Endodermal cell (in vitro differentiated cells): ENCODE results near the gene ADCY3. TPM values are rescaled to one million over a fixed set of nuclear protein-coding genes. Genes with fewer than 3 reads are reported as not detected.

Experiments
- DNase-seq: peaks from one replicate; pipeline ENCODE4 v3.0.0-alpha.2; 2017
- H3K27ac ChIP-seq: 2 replicates; pipeline ENCODE4 v1.5.1; 2013; ENCODE audit warnings: mild to moderate bottlenecking, low read depth, low read length, moderate library complexity
- H3K27me3 ChIP-seq: 2 replicates; pipeline ENCODE4 v1.6.1; 2013; ENCODE audit warnings: mild to moderate bottlenecking, low read length, moderate library complexity; ENCODE audit not compliant: insufficient read depth, control insufficient read depth, poor library complexity, severe bottlenecking
- H3K36me3 ChIP-seq: 2 replicates; pipeline ENCODE4 v1.7.0; 2013; ENCODE audit warnings: mild to moderate bottlenecking, low read length, moderate library complexity; ENCODE audit not compliant: control insufficient read depth, insufficient read depth
- H3K4me1 ChIP-seq: one replicate; pipeline ENCODE4 v1.7.0; 2013; ENCODE audit warnings: low read length; ENCODE audit not compliant: control insufficient read depth, insufficient read depth
- H3K4me3 ChIP-seq: 2 replicates; pipeline ENCODE4 v1.5.1; 2013; ENCODE audit warnings: mild to moderate bottlenecking, low read length, moderate library complexity
- H3K9ac ChIP-seq: 2 replicates; pipeline ENCODE4 v1.6.1; 2013; ENCODE audit warnings: mild to moderate bottlenecking, low read length, moderate library complexity; ENCODE audit not compliant: poor library complexity, severe bottlenecking; ENCODE audit errors: extremely low read depth
- H3K9me3 ChIP-seq: 2 replicates; pipeline ENCODE4 v1.6.1; 2013; ENCODE audit warnings: mild to moderate bottlenecking, low read length, moderate library complexity; ENCODE audit not compliant: control insufficient read depth
- H3K27ac Mint-ChIP-seq: 2 replicates; pipeline ENCODE4 v1.8.0; 2020; ENCODE audit warnings: mixed read lengths
- H3K27me3 Mint-ChIP-seq: 2 replicates; pipeline ENCODE4 v1.8.0; 2021; ENCODE audit warnings: mild to moderate bottlenecking, mixed read lengths; ENCODE audit not compliant: insufficient read depth
- H3K36me3 Mint-ChIP-seq: 2 replicates; pipeline ENCODE4 v1.8.0; 2020; ENCODE audit warnings: low read depth, mixed read lengths
- H3K4me1 Mint-ChIP-seq: 2 replicates; pipeline ENCODE4 v1.8.0; 2020; ENCODE audit warnings: mixed read lengths
- H3K4me3 Mint-ChIP-seq: 2 replicates; pipeline ENCODE4 v1.8.0; 2020; ENCODE audit warnings: mild to moderate bottlenecking, moderate library complexity, mixed read lengths
- H3K9me3 Mint-ChIP-seq: 2 replicates; pipeline ENCODE4 v1.8.0; 2020; ENCODE audit warnings: mild to moderate bottlenecking, mixed read lengths
- WGBS, 2 experiments: methylation state at CpG; one replicate each; pipeline versions ENCODE4 v1.1.5 to v1.1.7; 2013; ENCODE audit warnings: missing lambda C conversion rate in 2 of 2, mixed read lengths in 1 of 2; ENCODE audit not compliant: insufficient coverage in 1 of 2, insufficient read length in 1 of 2; 5-methylcytosine and 5-hydroxymethylcytosine counted together
- total RNA-seq, 2 donors: library from RNA; stranded (reverse); fragmentation: NEBNext Ultra II Directional in 1 of 2; extraction: Animal tissue kit (Norgen Biotek cat#: 25700) in 1 of 2; gene quantifications; 2 replicates in 1 of 2; 3 replicates in 1 of 2; pipeline ENCODE4 v1.2.1, GENCODE V29; 2021
- TF ChIP-seq, protein P1 (sequence below): fragments of 200-600 bp; sonication (generic); conservative IDR thresholded peaks from 2 replicates; pipeline ENCODE4 v1.5.0; 2021; ENCODE audit warnings: antibody characterized with exemption, mild to moderate bottlenecking

The ADCY3 gene
- total RNA-seq, 2 donors from 2014 or later, result 29.8 to 41.2 TPM

DNA sequence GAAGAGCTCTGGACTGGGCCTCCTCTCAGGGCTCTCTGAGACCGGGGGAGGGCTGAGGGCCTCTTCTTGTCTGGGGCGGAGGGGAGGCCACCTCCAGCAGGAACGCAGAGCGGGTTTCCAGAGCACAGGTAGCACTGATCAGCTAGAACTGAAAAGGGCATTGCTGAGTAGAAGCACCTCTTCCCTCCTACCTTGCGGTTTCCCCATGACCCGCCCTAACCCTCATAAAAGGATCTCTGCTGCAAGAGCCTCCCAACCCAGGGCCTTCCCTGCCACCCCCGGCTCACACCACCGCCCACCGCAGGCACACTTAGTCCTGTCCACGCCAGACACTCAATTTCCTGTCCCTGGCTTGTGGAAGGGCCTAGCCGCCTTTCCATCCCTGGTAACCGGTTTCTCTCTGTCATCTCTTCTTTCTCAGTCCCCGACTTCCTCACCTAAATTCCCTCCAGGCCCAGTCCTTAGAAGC lies 966 bp downstream of the ADCY3 start:
- Mint-ChIP-seq H3K27ac (no peak overlapping the region), H3K27me3 (peaks cover 21% of the 10 kb centered on the region), H3K9me3 (no peaks in the 10 kb centered on the region), H3K4me1 (peaks cover 13% of the 10 kb centered on the region), H3K4me3 (peak overlapping the region; percentile 63), H3K36me3 (no peaks in the 10 kb centered on the region)
- Histone ChIP-seq H3K9me3 (no peaks in the 10 kb centered on the region), H3K4me3 (peak overlapping the region; percentile 74), H3K27ac (no peak overlapping the region), H3K27me3 (peaks cover 25% of the 10 kb centered on the region), H3K4me1 (no peaks in the 10 kb centered on the region), H3K36me3 (no peaks in the 10 kb centered on the region), H3K9ac (no peak overlapping the region)
- WGBS, 2 experiments, result 64 to 70% methylated on average over 8 to 13 of the region's 13 CpGs
- DNase-seq, result peak; percentile 71
- TF ChIP-seq, protein P1, sequence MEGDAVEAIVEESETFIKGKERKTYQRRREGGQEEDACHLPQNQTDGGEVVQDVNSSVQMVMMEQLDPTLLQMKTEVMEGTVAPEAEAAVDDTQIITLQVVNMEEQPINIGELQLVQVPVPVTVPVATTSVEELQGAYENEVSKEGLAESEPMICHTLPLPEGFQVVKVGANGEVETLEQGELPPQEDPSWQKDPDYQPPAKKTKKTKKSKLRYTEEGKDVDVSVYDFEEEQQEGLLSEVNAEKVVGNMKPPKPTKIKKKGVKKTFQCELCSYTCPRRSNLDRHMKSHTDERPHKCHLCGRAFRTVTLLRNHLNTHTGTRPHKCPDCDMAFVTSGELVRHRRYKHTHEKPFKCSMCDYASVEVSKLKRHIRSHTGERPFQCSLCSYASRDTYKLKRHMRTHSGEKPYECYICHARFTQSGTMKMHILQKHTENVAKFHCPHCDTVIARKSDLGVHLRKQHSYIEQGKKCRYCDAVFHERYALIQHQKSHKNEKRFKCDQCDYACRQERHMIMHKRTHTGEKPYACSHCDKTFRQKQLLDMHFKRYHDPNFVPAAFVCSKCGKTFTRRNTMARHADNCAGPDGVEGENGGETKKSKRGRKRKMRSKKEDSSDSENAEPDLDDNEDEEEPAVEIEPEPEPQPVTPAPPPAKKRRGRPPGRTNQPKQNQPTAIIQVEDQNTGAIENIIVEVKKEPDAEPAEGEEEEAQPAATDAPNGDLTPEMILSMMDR, result no peak

DNA sequence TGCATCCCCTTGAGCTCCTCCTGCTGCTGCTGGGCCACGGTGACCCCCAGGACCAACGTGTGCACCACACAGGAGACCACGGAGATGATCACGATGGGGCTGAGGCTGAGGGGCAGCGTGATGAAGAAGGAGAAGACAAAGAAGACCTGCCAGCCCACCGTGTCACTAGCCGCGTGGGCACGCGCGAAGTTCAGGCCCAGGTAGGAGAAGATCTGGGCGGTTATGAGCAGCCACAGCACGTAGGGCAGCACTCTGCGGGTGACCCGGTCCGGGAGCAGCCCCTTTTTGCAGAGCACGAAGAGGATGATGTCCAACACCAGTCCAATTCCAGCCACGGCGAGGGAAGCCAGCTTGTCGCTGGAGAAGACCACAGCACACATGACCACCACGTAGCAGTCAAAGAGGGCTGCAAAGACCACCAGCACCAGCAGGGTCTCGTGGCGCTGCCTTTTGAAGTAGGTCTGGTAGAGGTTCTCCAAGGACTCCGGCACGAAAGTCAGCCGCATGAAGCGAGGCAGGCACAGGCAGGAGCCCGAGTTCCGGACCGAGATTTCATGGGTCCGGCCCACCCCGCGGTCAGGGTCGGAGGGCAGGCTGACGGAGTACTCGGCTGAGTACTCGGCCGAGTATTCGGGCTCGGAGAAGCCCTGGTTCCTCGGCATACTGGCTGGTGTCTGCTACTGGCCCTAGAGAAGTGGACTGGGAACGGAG lies 1.6 kb downstream of the ADCY3 start:
- 96 to 97% methylated on average over 38 to 42 of the region's 42 CpGs for WGBS, 2 experiments

DNA sequence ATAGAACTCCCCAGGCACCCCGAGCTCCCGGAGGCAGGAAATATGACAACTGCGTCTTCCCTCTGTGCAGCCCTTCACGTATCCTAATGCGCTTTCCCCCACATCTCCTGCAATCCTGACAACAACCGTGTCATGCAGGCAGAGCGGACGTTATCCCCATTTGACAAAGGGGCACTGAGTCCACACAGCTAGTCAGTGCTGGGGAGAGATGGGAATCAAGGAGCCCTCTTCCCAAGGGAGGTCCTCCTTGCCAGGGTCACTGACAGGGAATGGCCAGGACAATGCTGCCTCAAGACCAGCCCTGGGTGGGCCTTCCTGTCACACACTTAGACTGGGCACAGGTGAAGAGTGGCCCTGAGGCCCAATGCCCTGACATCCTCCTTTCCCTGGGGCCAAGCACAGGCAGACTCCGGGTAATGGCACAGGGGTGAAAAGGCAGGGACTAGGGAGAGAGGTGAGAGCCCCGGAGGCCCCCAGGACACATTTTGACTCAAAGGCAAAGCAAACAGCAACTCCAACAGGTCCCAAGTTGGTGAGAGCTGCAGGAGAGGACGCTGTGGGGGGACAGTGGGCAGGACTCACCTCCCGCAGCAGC lies 2.2 kb downstream of the ADCY3 start:
- H3K4me3 ChIP-seq, result no peak overlapping the region
- H3K36me3 ChIP-seq, result no peaks in the 10 kb centered on the region
- no peak overlapping the region for H3K9ac ChIP-seq
- Mint-ChIP-seq H3K4me3 (peak overlapping the region; percentile 63), H3K9me3 (no peaks in the 10 kb centered on the region), H3K27ac (no peak overlapping the region), H3K27me3 (peaks cover 21% of the 10 kb centered on the region), H3K4me1 (peaks cover 7% of the 10 kb centered on the region), H3K36me3 (no peaks in the 10 kb centered on the region)
- no peaks in the 10 kb centered on the region for H3K4me1 ChIP-seq
- TF ChIP-seq, protein P1, result no peak
- WGBS, 2 experiments, result 94% methylated on average over 6 to 12 of the region's 12 CpGs
- peaks cover 25% of the 10 kb centered on the region for H3K27me3 ChIP-seq
- no peak overlapping the region for H3K27ac ChIP-seq
- no peaks in the 10 kb centered on the region for H3K9me3 ChIP-seq
- no peak for DNase-seq

More for the DNA sequence above, 1.6 kb downstream of the ADCY3 start:
- H3K36me3 ChIP-seq, result no peaks in the 10 kb centered on the region
- H3K4me3 ChIP-seq, result no peak overlapping the region
- no peaks in the 10 kb centered on the region for H3K4me1 ChIP-seq
- H3K27ac Mint-ChIP-seq, result no peak overlapping the region
- H3K4me1 Mint-ChIP-seq, result peaks cover 7% of the 10 kb centered on the region
- H3K27me3 ChIP-seq, result peaks cover 25% of the 10 kb centered on the region
- peaks cover 21% of the 10 kb centered on the region for H3K27me3 Mint-ChIP-seq
- no peaks in the 10 kb centered on the region for H3K9me3 Mint-ChIP-seq
- TF ChIP-seq, protein P1, result no peak
- no peak for DNase-seq
- no peaks in the 10 kb centered on the region for H3K36me3 Mint-ChIP-seq
- H3K9me3 ChIP-seq, result no peaks in the 10 kb centered on the region
- no peak overlapping the region for H3K27ac ChIP-seq
- no peak overlapping the region for H3K9ac ChIP-seq
- peak overlapping the region; percentile 63 for H3K4me3 Mint-ChIP-seq
